Mesodermal cell (in vitro differentiated cells): Measurements from ENCODE around the gene FGFR3.

Experiments
- H3K27ac ChIP-seq: 2 replicates; pipeline ENCODE4 v1.7.0; 2013; ENCODE audit warnings: mild to moderate bottlenecking, low read depth, low read length, moderate library complexity; ENCODE audit not compliant: severe bottlenecking
- H3K36me3 ChIP-seq: 2 replicates; pipeline ENCODE4 v1.7.1; 2013; ENCODE audit warnings: mild to moderate bottlenecking, low read length, moderate library complexity; ENCODE audit not compliant: control insufficient read depth, insufficient read depth
- H3K4me1 ChIP-seq: one replicate; pipeline ENCODE4 v1.7.1; 2013; ENCODE audit warnings: mild to moderate bottlenecking, low read length; ENCODE audit not compliant: insufficient read depth, control insufficient read depth, poor library complexity, severe bottlenecking
- H3K4me3 ChIP-seq: 2 replicates; pipeline ENCODE4 v1.7.0; 2013; ENCODE audit warnings: low read length, control low read depth, mild to moderate bottlenecking; ENCODE audit not compliant: insufficient read depth, poor library complexity, severe bottlenecking; ENCODE audit errors: extremely low read depth
- H3K9me3 ChIP-seq: 2 replicates; pipeline ENCODE4 v1.7.1; 2013; ENCODE audit warnings: mild to moderate bottlenecking, low read length, moderate library complexity; ENCODE audit not compliant: control insufficient read depth
- WGBS, 2 experiments: methylation state at CpG; one replicate each; pipeline ENCODE4 v1.1.5; 2013; ENCODE audit warnings: missing lambda C conversion rate in 2 of 2; ENCODE audit not compliant: insufficient coverage in 2 of 2; 5-methylcytosine and 5-hydroxymethylcytosine counted together

Gene FGFR3

DNA sequence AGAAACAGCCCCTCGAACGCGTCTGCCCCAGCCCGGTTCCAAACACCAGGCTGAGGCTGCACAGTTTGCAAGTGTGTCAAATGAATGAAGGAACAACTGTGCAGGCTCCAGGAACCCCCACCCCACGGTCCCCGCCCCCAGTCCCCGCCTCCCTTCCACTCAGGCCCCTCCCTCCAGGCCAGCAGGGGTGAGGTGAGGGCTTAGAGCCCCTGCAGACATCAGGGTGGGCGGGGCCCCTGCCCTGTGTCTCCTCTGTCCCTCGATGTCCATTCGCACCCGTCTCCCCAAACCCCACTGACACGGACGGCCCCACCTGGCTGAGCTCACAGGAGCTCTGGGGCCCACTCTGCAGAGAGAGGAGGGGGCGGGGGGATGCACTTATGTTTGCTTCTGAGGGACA is 43.3 kb upstream of the FGFR3 start:
- WGBS, 2 experiments, result 80% methylated on average over 5 of the region's 14 CpGs; no CpG with 5 or more reads in 1 of the 2 experiments
- no peak overlapping the region for H3K27ac ChIP-seq
- no peaks in the 10 kb centered on the region for H3K4me1 ChIP-seq
- H3K4me3 ChIP-seq, result no peak overlapping the region
- H3K36me3 ChIP-seq, result no peaks in the 10 kb centered on the region
- H3K9me3 ChIP-seq, result no peaks in the 10 kb centered on the region

DNA sequence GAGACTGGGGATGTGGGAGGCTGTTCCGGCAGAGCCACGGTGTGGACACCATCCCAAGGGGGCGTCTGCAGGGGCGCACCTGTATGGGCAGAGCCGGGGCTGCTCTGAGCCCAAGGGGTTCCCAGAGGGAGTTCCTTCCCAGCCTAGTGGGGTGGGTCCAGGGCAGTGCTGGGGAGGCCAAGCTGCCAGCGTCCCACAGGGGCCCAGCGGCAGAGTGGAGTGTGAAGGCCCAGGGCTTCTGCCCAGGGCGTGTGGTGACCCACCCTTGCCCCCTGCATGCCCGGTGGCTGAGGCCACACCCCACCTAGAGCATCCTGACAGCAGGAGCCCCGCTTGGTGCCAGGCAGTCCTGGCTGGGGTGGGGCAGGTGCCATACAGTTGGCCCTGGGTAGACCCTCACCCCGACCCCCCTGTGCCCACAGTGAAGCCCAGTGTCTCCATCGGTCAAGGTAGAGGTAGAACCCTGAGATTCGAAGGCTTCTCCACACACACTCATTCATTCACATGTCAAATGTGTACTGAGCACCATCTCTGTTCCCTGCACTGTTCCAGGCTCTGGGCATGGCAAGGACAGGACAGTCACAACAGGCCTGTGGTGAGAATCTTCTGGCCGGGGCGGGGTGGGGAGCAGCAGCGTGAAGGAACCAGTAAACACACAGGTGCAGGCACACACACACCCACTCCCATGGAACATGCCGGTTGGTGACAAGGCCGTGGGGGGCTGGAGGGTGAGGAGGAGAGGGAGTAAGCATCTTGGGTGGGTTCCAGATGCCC is 42.5 kb upstream of the FGFR3 start:
- H3K9me3 ChIP-seq, result no peaks in the 10 kb centered on the region
- no peak overlapping the region for H3K4me3 ChIP-seq
- H3K27ac ChIP-seq, result no peak overlapping the region
- WGBS, 2 experiments, result 86 to 90% methylated on average over 11 to 13 of the region's 18 CpGs
- no peaks in the 10 kb centered on the region for H3K36me3 ChIP-seq
- H3K4me1 ChIP-seq, result no peaks in the 10 kb centered on the region

DNA sequence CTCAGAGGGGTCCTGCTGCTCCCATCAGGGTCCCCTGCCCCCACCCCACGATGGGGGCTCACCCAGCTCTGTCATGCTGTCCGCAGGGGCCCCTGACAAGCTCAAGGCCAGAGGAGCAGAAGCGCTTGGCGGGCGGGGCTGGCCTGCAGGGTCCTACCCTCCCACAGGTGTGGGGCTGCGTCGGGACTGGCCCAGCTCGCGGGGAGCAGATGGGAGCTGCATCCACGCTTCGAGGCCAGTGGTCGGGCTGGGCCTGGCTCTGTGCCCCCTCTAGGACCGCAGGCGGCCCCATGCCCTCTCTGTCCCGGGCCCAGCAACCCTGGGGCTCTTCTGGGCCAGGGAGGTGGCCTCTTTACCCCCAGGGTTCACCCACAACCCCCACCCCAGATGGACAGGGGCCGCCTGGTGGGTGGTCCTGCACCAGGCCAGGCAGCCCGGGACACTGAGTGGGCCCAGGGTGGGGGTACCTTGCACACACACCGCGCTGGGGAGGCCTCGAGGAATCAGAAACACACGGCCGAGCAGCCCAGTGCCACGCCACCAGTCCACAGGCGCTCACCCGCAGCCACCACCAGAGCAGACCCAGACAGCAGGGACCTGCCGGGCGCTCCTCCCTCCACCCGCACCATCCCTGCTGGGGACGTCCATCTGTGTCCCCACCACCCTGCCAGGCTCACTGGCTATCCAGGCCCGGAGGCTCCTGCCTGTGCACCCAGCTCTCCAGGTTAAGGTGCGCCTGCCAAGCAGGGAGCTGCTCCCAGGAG is 41.8 kb upstream of the FGFR3 start:
- no peaks in the 10 kb centered on the region for H3K9me3 ChIP-seq
- WGBS, 2 experiments, result 86 to 92% methylated on average over 27 to 28 of the region's 31 CpGs

DNA sequence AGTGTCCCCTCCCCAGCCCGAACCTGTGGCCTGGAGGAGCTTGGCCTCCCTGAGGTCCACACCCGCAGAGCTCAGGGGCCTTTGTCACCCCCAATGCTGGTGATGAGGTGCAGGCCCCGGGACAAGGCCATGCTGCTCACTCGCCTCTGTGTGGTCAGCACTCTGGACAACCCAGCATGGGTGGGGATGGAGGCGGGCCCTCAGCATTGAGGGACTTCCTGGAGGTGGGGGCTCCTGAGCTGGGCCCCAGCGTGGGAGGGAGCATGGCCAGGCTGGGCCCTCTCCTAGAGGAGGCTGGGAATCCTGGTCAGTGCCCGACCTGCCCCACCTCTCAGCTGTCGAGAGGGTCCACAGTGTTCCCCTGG is 41.2 kb upstream of the FGFR3 start:
- WGBS, 2 experiments, result 84 to 89% methylated on average over 6 to 7 of the region's 8 CpGs
- Histone ChIP-seq H3K36me3 (no peaks in the 10 kb centered on the region), H3K27ac (no peak overlapping the region), H3K4me1 (no peaks in the 10 kb centered on the region), H3K9me3 (no peaks in the 10 kb centered on the region), H3K4me3 (no peak overlapping the region)

More for the DNA sequence above, 41.8 kb upstream of the FGFR3 start:
- Histone ChIP-seq H3K27ac (no peak overlapping the region), H3K36me3 (no peaks in the 10 kb centered on the region), H3K4me1 (no peaks in the 10 kb centered on the region), H3K4me3 (no peak overlapping the region)

DNA sequence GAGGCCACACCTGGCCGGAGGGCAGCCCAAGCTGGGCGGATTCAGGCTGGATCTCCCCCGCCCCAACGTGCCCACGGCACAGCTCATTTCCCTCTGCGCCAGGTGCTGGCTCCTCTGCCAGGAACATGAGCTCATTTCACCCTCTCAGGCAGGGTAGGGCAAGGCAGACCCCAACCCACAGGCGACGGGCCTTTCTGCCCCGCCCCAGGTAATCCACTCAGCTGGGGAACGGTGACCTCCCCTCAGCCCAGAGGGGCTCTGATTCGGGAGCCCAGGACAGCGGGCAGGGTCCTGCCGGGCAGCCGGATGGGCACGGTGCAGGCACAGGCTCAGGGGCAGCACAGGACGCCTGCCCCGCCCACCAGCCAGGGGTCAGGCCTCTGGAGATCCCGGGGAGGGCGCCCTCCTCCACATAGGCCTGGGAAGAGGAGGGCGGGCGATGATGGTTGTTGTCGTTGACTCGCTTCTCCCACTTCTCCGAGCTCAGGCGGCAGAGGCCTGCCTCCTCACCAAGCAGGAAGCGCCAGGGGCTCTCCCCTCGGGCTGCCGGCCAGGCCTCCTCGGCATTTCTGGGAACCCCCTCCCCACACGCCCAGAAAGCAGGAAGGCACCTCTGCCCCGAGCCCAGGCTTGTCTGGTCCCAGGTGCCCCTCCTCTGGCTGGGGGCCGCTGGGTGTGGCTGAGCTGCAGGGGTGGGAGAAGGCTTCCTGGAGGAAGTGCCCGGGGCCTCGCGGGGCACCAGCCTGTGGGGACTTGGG is 40.6 kb upstream of the FGFR3 start:
- H3K9me3 ChIP-seq, result no peaks in the 10 kb centered on the region
- no peak overlapping the region for H3K27ac ChIP-seq
- no peaks in the 10 kb centered on the region for H3K4me1 ChIP-seq
- WGBS, 2 experiments, result 70 to 79% methylated on average over 25 to 26 of the region's 35 CpGs
- H3K36me3 ChIP-seq, result no peaks in the 10 kb centered on the region
- no peak overlapping the region for H3K4me3 ChIP-seq

DNA sequence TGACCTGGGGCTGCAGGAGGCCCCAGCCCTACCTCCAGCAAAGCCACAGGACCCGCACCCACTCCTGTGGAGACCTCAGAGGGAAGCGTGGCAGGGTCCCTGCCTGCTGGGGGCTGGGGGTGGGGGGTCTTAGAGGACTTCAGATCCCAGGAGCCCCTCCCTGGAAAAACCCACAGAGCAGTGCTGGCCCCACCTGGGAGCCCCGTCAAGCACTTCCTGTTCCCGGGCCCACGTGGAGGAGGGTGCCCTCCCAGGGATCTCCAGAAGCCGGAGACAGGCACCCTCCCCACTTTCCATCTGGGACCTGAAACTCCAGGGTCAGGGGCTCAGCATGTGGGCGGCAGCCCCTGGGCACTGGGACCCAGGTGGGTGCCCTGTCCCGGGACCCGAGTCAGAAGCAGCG is 39.8 kb upstream of the FGFR3 start:
- H3K36me3 ChIP-seq, result no peaks in the 10 kb centered on the region
- no peaks in the 10 kb centered on the region for H3K4me1 ChIP-seq
- H3K4me3 ChIP-seq, result no peak overlapping the region
- WGBS, 2 experiments, result 90 to 95% methylated on average over 7 to 9 of the region's 10 CpGs
- no peak overlapping the region for H3K27ac ChIP-seq
- H3K9me3 ChIP-seq, result no peaks in the 10 kb centered on the region

DNA sequence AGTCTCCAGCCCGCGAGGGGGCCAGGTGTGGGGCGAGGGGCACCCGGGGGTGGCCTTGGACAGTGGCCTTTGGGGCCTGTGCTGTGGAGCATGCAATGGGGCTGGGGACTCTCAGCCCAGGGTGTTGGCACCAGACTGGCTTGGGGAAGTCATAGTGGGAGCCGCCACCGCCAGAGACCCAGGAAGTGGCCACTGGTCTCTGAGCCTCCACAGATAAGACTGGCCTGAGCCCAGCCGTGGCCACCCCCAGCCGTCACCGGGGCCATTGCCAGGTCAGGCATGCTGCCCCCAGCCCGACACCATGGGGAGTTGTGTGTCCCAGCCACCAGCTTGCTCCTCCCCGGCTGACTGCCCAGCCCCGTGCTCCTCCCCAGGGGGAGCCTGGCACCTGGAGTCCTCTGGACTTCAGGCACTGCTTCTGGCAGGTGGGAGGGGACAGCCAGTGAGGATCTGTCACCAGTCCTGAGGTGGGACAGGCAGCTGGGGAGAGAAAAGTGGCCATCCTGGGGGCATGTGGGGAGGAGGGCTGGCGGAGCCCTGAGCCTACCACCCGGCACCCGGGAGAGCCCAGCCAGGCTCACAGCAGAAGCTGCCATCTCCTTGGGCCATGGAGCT is 39.3 kb upstream of the FGFR3 start:
- no peak overlapping the region for H3K27ac ChIP-seq
- H3K4me3 ChIP-seq, result no peak overlapping the region
- no peaks in the 10 kb centered on the region for H3K9me3 ChIP-seq
- 92 to 97% methylated on average over 14 to 15 of the region's 15 CpGs for WGBS, 2 experiments
- H3K36me3 ChIP-seq, result no peaks in the 10 kb centered on the region
- no peaks in the 10 kb centered on the region for H3K4me1 ChIP-seq

DNA sequence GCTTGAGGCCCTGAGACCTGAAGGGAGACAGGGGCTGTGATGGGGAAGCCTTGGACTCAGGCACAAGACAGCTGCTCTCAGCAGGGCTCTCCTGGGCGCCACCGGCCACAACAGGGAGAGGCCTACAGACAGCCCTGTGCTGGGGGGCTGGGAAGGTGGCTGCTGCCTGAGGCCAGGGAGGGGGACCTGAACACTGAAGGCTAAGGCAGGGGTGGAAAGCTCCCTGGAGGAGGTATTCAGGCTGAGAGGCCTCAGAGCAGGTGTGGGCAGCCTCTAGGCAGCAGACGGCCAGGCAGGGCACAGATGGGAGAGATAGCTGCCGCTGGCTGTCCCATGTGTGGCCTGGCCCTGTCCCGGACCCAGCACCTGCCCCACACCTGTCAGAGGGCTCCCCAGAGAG is 38.8 kb upstream of the FGFR3 start:
- Histone ChIP-seq H3K36me3 (no peaks in the 10 kb centered on the region), H3K4me1 (no peaks in the 10 kb centered on the region), H3K9me3 (no peaks in the 10 kb centered on the region), H3K4me3 (no peak overlapping the region), H3K27ac (no peak overlapping the region)
- 85 to 96% methylated on average over 3 to 4 of the region's 5 CpGs for WGBS, 2 experiments

DNA sequence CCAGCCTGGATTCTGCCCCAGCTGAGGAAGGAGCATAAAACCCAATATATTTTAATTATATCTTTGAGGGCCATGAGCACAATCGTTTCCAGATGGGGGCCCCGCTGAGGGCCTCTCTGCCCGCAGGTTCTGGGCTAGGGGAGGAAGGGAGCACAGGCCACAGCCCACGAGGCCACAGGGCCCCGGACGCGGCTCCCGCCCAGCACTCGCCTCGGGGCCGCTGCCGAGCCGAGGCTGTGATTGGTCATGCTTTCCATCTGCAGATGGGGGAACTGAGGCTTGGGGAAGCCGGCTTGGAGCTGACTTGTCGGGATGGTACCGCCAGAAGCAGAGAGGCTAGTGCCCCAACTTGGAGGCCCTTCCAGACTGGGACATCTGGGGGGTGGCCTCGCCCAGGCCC is 37.8 kb upstream of the FGFR3 start:
- Histone ChIP-seq H3K36me3 (no peaks in the 10 kb centered on the region), H3K4me3 (no peak overlapping the region), H3K27ac (no peak overlapping the region), H3K9me3 (no peaks in the 10 kb centered on the region), H3K4me1 (no peaks in the 10 kb centered on the region)
- 91% methylated on average over 11 to 17 of the region's 17 CpGs for WGBS, 2 experiments

DNA sequence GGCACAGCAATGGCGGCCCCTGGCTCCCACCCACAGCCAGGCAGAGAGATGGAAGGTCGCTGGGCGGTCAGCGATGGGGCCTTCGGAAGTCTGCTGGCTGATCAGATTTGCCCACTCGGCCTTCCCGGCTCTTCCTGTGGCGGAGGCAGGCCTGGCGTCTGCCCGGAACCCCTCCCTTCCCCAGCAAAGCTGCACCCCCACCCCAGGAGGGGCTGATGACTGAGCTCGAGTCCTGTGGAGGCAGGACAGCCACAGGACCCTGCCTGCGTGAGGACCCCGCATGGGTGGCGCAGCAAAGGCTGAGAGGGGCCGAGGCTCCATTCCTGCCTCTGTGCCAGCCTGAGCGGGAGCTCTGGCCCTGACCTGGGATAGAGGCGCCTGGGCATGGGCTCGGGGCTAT is 37.0 kb upstream of the FGFR3 start:
- Histone ChIP-seq H3K9me3 (no peaks in the 10 kb centered on the region), H3K4me3 (no peak overlapping the region), H3K4me1 (no peaks in the 10 kb centered on the region), H3K36me3 (no peaks in the 10 kb centered on the region), H3K27ac (no peak overlapping the region)
- 85 to 92% methylated on average over 15 to 18 of the region's 18 CpGs for WGBS, 2 experiments
